ENCODE results near the gene CREB5. TPM values are rescaled to one million over a fixed set of nuclear protein-coding genes. Genes with fewer than 3 reads are reported as not detected.

CREB5 gene
- total and polyA plus RNA-seq, 2 experiments from 2014 or later = 2.4 to 4.4 TPM

- no peak for TF ChIP-seq ZNF462 (CRISPR knock-in tag; IDR thresholded peaks at IDR 0.05)
- TF ChIP-seq NANOG (IDR thresholded peaks at IDR 0.05; ENCODE audit: borderline replicate concordance) = no peak
Observed at GRCh38 chr7:28405662-28406061, 6.7 kb upstream of the CREB5 start (continued).

- peak; percentile 3; the same call in 1 of the 3 replicates for ATAC-seq
- H2AFZ ChIP-seq = no peak overlapping the region
- H3K4me1 Mint-ChIP-seq = peaks cover 11% of the 10 kb centered on the region
- no peaks in the 10 kb centered on the region for H4K20me1 ChIP-seq (replicated peaks; ENCODE audit: insufficient read depth)
- H3K79me2 ChIP-seq (replicated peaks; ENCODE audit: insufficient read depth) = no peaks in the 10 kb centered on the region
- no peaks in the 10 kb centered on the region for H3K36me3 Mint-ChIP-seq (ENCODE audit: low read depth)
- no peaks in the 10 kb centered on the region for H3K36me3 ChIP-seq (ENCODE audit: insufficient read depth)
- no peak overlapping the region for H3K4me3 Mint-ChIP-seq
- no peak overlapping the region for H3K4me3 ChIP-seq
- peaks cover 12% of the 10 kb centered on the region; the same call in 1 of the 2 replicates for H3F3A ChIP-seq (replicated peaks; ENCODE audit: low read depth)
- peak; percentile 52 for DNase-seq (ENCODE audit: low spot score)
- no peak overlapping the region for H3K4me2 ChIP-seq
- H3K27ac ChIP-seq (ENCODE audit: low read depth) = no peak overlapping the region
- H3K9me2 ChIP-seq (ENCODE audit: insufficient read depth) = no peaks in the 10 kb centered on the region
- no peak overlapping the region for H3K27ac Mint-ChIP-seq
- H3K9me3 Mint-ChIP-seq = no peaks in the 10 kb centered on the region
- peaks cover 17% of the 10 kb centered on the region for H3K4me1 ChIP-seq (ENCODE audit: insufficient read depth)
- peaks cover 37% of the 10 kb centered on the region for H3K27me3 Mint-ChIP-seq (ENCODE audit: insufficient read depth, low read depth, poor library complexity)
- H3K27me3 ChIP-seq (ENCODE audit: insufficient read depth) = peaks cover 47% of the 10 kb centered on the region
- no peak for TF ChIP-seq NANOG (IDR thresholded peaks at IDR 0.05; ENCODE audit: borderline replicate concordance)
- TF ChIP-seq CTCF (conservative IDR thresholded peaks at IDR 0.05; ENCODE audit: low read depth in 2 of 2) = no peak
- TF ChIP-seq ETS1 (IDR thresholded peaks at IDR 0.05) = no peak
- no peak for TF ChIP-seq JUNB (IDR thresholded peaks at IDR 0.05; ENCODE audit: unreplicated experiment)
- TF ChIP-seq POLR2AphosphoS5 (IDR thresholded peaks at IDR 0.05; ENCODE audit: low read depth) = no peak
- TF ChIP-seq REST (IDR thresholded peaks at IDR 0.05; ENCODE audit: unreplicated experiment) = no peak
- no peak for TF ChIP-seq ZNF114 (CRISPR knock-in tag; IDR thresholded peaks at IDR 0.05)
Observed at GRCh38 chr7:28406192-28406591, 6.1 kb upstream of the CREB5 start.
